ENCODE data around the gene SORCS2.

DNA sequence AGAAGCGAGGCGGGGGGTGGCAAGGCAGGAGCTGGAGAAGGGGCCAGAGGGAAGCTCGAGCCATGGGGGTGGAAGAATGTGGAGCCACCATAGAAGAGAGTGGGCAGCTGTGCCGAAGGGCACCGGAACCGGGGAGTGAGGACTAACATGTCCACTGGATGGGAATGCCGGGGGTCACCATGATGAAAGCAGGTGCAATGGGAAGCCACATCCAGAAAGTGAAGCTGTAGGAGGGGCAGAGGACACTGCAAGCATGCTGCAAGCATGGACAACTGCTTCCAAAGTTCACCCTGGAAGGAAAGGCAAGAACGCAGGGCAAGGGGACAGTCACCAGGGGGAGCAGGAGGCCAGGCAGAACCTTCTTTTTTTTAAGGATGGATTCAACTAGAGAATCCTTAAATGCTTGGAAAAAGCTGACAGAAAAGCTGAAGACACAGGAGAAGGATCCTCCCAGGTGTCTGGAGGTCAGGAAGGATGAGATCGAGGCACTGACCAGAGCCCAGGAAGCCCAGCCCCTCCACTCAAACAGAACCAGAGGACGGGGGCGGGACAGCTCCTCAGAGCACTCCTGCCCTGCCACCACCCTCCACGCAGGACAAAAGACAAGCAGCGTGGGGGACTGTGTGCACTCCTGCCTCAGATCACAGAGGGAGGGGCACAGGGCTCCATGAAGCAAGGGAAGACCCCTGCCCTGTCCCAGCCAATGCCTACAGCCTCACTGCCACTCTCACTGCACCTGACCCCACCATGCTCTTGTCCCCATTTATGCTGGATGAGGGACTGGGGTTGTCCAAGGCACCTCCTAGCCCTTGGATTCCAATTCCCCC, 578.1 kb downstream of the SORCS2 start:
- no peak for TF ChIP-seq POLR2A (IDR thresholded peaks at IDR 0.05)
- TF ChIP-seq, protein P1, sequence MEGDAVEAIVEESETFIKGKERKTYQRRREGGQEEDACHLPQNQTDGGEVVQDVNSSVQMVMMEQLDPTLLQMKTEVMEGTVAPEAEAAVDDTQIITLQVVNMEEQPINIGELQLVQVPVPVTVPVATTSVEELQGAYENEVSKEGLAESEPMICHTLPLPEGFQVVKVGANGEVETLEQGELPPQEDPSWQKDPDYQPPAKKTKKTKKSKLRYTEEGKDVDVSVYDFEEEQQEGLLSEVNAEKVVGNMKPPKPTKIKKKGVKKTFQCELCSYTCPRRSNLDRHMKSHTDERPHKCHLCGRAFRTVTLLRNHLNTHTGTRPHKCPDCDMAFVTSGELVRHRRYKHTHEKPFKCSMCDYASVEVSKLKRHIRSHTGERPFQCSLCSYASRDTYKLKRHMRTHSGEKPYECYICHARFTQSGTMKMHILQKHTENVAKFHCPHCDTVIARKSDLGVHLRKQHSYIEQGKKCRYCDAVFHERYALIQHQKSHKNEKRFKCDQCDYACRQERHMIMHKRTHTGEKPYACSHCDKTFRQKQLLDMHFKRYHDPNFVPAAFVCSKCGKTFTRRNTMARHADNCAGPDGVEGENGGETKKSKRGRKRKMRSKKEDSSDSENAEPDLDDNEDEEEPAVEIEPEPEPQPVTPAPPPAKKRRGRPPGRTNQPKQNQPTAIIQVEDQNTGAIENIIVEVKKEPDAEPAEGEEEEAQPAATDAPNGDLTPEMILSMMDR (IDR thresholded peaks at IDR 0.05 in 4 of 5, conservative IDR thresholded peaks at IDR 0.05 in 1 of 5): peak in 3 of 5 experiments; percentile 23 to 34 (median 25)

Data from gastrocnemius medialis (tissue), 4 donors.